ENCODE data around the gene LRRC36. TPM values are rescaled to one million over a fixed set of nuclear protein-coding genes. Genes with fewer than 3 reads are reported as not detected.

LRRC36 gene
- polyA plus RNA-seq, 1 donor: 2.5 TPM

- Histone ChIP-seq H3K27ac (ENCODE audit: low read length) (peak within 1 kb of the TSS; percentile 24), H3K9me3 (ENCODE audit: control insufficient read depth, low read depth, low read length) (no peaks in the 10 kb centered on the region), H3K4me3 (ENCODE audit: low read length) (peak within 1 kb of the TSS; percentile 51), H3K27me3 (ENCODE audit: control insufficient read depth, insufficient read depth, low read length) (no peaks in the 10 kb centered on the region), H3K4me1 (ENCODE audit: control insufficient read depth, insufficient read depth, low read length) (peaks cover 13% of the 10 kb centered on the region), H3K36me3 (ENCODE audit: control insufficient read depth, insufficient read depth, low read length) (no peaks in the 10 kb centered on the region)
- 0% methylated on average over 1 of the region's 73 CpGs for WGBS (ENCODE audit: insufficient coverage, low lambda C conversion rate)
- DNase-seq: peak in 1 of 2 donors; percentile 67
Measured at GRCh38 chr16:67415872-67416793, 89.5 kb downstream of the LRRC36 start, which contains the start of gene ZDHHC1. Gene ZDHHC1, minus strand, starts transcription at chr16:67416477. Its CDS starts 8,702 bp downstream, at chr16:67407775.

- H3K9me3 ChIP-seq (ENCODE audit: control insufficient read depth, low read depth, low read length): no peaks in the 10 kb centered on the region
- H3K4me3 ChIP-seq (ENCODE audit: low read length): no peak overlapping the region
- peak overlapping the region; percentile 24 for H3K27ac ChIP-seq (ENCODE audit: low read length)
- no CpG with 5 or more reads among the region's 2 CpGs for WGBS (ENCODE audit: insufficient coverage, low lambda C conversion rate)
- peak in 1 of 2 donors; percentile 42 for DNase-seq
- H3K36me3 ChIP-seq (ENCODE audit: control insufficient read depth, insufficient read depth, low read length): no peaks in the 10 kb centered on the region
- no peaks in the 10 kb centered on the region for H3K27me3 ChIP-seq (ENCODE audit: control insufficient read depth, insufficient read depth, low read length)
- peaks cover 13% of the 10 kb centered on the region for H3K4me1 ChIP-seq (ENCODE audit: control insufficient read depth, insufficient read depth, low read length)
Measured at GRCh38 chr16:67417333-67418061, 90.9 kb downstream of the LRRC36 start.

GRCh38 chr16:67419502-67419901 lies 92.9 kb downstream of the LRRC36 start:
- Histone ChIP-seq H3K36me3 (ENCODE audit: control insufficient read depth, insufficient read depth, low read length) (no peaks in the 10 kb centered on the region), H3K4me1 (ENCODE audit: control insufficient read depth, insufficient read depth, low read length) (peaks cover 13% of the 10 kb centered on the region), H3K27me3 (ENCODE audit: control insufficient read depth, insufficient read depth, low read length) (peaks cover 9% of the 10 kb centered on the region), H3K4me3 (ENCODE audit: low read length) (no peak overlapping the region), H3K9me3 (ENCODE audit: control insufficient read depth, low read depth, low read length) (no peaks in the 10 kb centered on the region), H3K27ac (ENCODE audit: low read length) (no peak overlapping the region)
- 100% methylated on average over 2 of the region's 3 CpGs for WGBS (ENCODE audit: insufficient coverage, low lambda C conversion rate)
- no peak for DNase-seq

GRCh38 chr16:67419931-67420330 lies 93.3 kb downstream of the LRRC36 start:
- no CpG with 5 or more reads among the region's 3 CpGs for WGBS (ENCODE audit: insufficient coverage, low lambda C conversion rate)

GRCh38 chr16:67421030-67421429 lies 94.4 kb downstream of the LRRC36 start:
- Histone ChIP-seq H3K27ac (ENCODE audit: low read length) (no peak overlapping the region), H3K36me3 (ENCODE audit: control insufficient read depth, insufficient read depth, low read length) (no peaks in the 10 kb centered on the region), H3K27me3 (ENCODE audit: control insufficient read depth, insufficient read depth, low read length) (peaks cover 24% of the 10 kb centered on the region), H3K4me3 (ENCODE audit: low read length) (no peak overlapping the region), H3K4me1 (ENCODE audit: control insufficient read depth, insufficient read depth, low read length) (peaks cover 10% of the 10 kb centered on the region), H3K9me3 (ENCODE audit: control insufficient read depth, low read depth, low read length) (no peaks in the 10 kb centered on the region)
- DNase-seq: no peak
- 89% methylated on average over 1 of the region's 4 CpGs for WGBS (ENCODE audit: insufficient coverage, low lambda C conversion rate)

More at GRCh38 chr16:67419931-67420330, 93.3 kb downstream of the LRRC36 start:
- no peak overlapping the region for H3K27ac ChIP-seq (ENCODE audit: low read length)
- H3K27me3 ChIP-seq (ENCODE audit: control insufficient read depth, insufficient read depth, low read length): peaks cover 13% of the 10 kb centered on the region
- no peak overlapping the region for H3K4me3 ChIP-seq (ENCODE audit: low read length)
- H3K36me3 ChIP-seq (ENCODE audit: control insufficient read depth, insufficient read depth, low read length): no peaks in the 10 kb centered on the region
- peaks cover 13% of the 10 kb centered on the region for H3K4me1 ChIP-seq (ENCODE audit: control insufficient read depth, insufficient read depth, low read length)
- H3K9me3 ChIP-seq (ENCODE audit: control insufficient read depth, low read depth, low read length): no peaks in the 10 kb centered on the region
- no peak for DNase-seq

GRCh38 chr16:67423015-67423414 lies 96.4 kb downstream of the LRRC36 start:
- Histone ChIP-seq H3K27me3 (ENCODE audit: control insufficient read depth, insufficient read depth, low read length) (peaks cover 25% of the 10 kb centered on the region), H3K27ac (ENCODE audit: low read length) (no peak overlapping the region), H3K36me3 (ENCODE audit: control insufficient read depth, insufficient read depth, low read length) (no peaks in the 10 kb centered on the region), H3K4me1 (ENCODE audit: control insufficient read depth, insufficient read depth, low read length) (peaks cover under 1% of the 10 kb centered on the region), H3K9me3 (ENCODE audit: control insufficient read depth, low read depth, low read length) (no peaks in the 10 kb centered on the region), H3K4me3 (ENCODE audit: low read length) (no peak overlapping the region)
- no CpG with 5 or more reads among the region's 5 CpGs for WGBS (ENCODE audit: insufficient coverage, low lambda C conversion rate)
- DNase-seq: no peak

GRCh38 chr16:67423611-67424260 lies 97.1 kb downstream of the LRRC36 start:
- no peaks in the 10 kb centered on the region for H3K9me3 ChIP-seq (ENCODE audit: control insufficient read depth, low read depth, low read length)
- no peak overlapping the region for H3K4me3 ChIP-seq (ENCODE audit: low read length)
- peaks cover 3% of the 10 kb centered on the region for H3K4me1 ChIP-seq (ENCODE audit: control insufficient read depth, insufficient read depth, low read length)
- no peaks in the 10 kb centered on the region for H3K36me3 ChIP-seq (ENCODE audit: control insufficient read depth, insufficient read depth, low read length)
- peaks cover 29% of the 10 kb centered on the region for H3K27me3 ChIP-seq (ENCODE audit: control insufficient read depth, insufficient read depth, low read length)
- 33% methylated on average over 1 of the region's 9 CpGs for WGBS (ENCODE audit: insufficient coverage, low lambda C conversion rate)
- no peak for DNase-seq
- H3K27ac ChIP-seq (ENCODE audit: low read length): no peak overlapping the region

- Histone ChIP-seq H3K4me3 (ENCODE audit: low read length) (no peak overlapping the region), H3K9me3 (ENCODE audit: control insufficient read depth, low read depth, low read length) (no peaks in the 10 kb centered on the region), H3K27ac (ENCODE audit: low read length) (no peak overlapping the region), H3K36me3 (ENCODE audit: control insufficient read depth, insufficient read depth, low read length) (no peaks in the 10 kb centered on the region), H3K27me3 (ENCODE audit: control insufficient read depth, insufficient read depth, low read length) (peaks cover 34% of the 10 kb centered on the region), H3K4me1 (ENCODE audit: control insufficient read depth, insufficient read depth, low read length) (peaks cover 4% of the 10 kb centered on the region)
- no peak for DNase-seq
- no CpG with 5 or more reads among the region's 5 CpGs for WGBS (ENCODE audit: insufficient coverage, low lambda C conversion rate)
Measured at GRCh38 chr16:67424261-67424615, 97.6 kb downstream of the LRRC36 start.

GRCh38 chr16:67425061-67425460 lies 98.4 kb downstream of the LRRC36 start:
- H3K4me3 ChIP-seq (ENCODE audit: low read length): no peak overlapping the region
- H3K27ac ChIP-seq (ENCODE audit: low read length): no peak overlapping the region
- WGBS (ENCODE audit: insufficient coverage, low lambda C conversion rate): no CpG with 5 or more reads among the region's 6 CpGs
- H3K9me3 ChIP-seq (ENCODE audit: control insufficient read depth, low read depth, low read length): no peaks in the 10 kb centered on the region
- H3K36me3 ChIP-seq (ENCODE audit: control insufficient read depth, insufficient read depth, low read length): no peaks in the 10 kb centered on the region
- peaks cover 42% of the 10 kb centered on the region for H3K27me3 ChIP-seq (ENCODE audit: control insufficient read depth, insufficient read depth, low read length)
- H3K4me1 ChIP-seq (ENCODE audit: control insufficient read depth, insufficient read depth, low read length): peaks cover 11% of the 10 kb centered on the region
- no peak for DNase-seq

GRCh38 chr16:67425580-67425979 lies 99.0 kb downstream of the LRRC36 start:
- Histone ChIP-seq H3K4me3 (ENCODE audit: low read length) (no peak overlapping the region), H3K27me3 (ENCODE audit: control insufficient read depth, insufficient read depth, low read length) (peaks cover 47% of the 10 kb centered on the region), H3K36me3 (ENCODE audit: control insufficient read depth, insufficient read depth, low read length) (no peaks in the 10 kb centered on the region), H3K4me1 (ENCODE audit: control insufficient read depth, insufficient read depth, low read length) (peaks cover 14% of the 10 kb centered on the region), H3K27ac (ENCODE audit: low read length) (no peak overlapping the region), H3K9me3 (ENCODE audit: control insufficient read depth, low read depth, low read length) (no peaks in the 10 kb centered on the region)
- DNase-seq: no peak
- WGBS (ENCODE audit: insufficient coverage, low lambda C conversion rate): 80% methylated on average over 1 of the region's 4 CpGs
